K562 (cell line): ENCODE measurements around the gene PATJ. TPM values are rescaled to one million over a fixed set of nuclear protein-coding genes. Genes with fewer than 3 reads are reported as not detected.

Experiments used
- ATF4 ChIP-seq: fragments of 450-650 bp; formaldehyde crosslinking; IDR thresholded peaks from 2 replicates; pipeline ENCODE4 v1.4.0; 2022; ENCODE audit warnings: mild to moderate bottlenecking, moderate library complexity
- CREM ChIP-seq: IDR thresholded peaks from 2 replicates; pipeline ENCODE4 v1.6.1; 2014; ENCODE audit warnings: antibody characterized with exemption, low read depth
- E2F8 ChIP-seq: fragments of 450-650 bp; IDR thresholded peaks from 2 replicates; pipeline ENCODE4 v1.7.1; 2018; ENCODE audit warnings: mild to moderate bottlenecking, low read depth; ENCODE audit not compliant: partially characterized antibody
- HDAC2 ChIP-seq: fragments of 450-650 bp; IDR thresholded peaks from 2 replicates; pipeline ENCODE4 v1.6.1; 2016; ENCODE audit warnings: mild to moderate bottlenecking
- HDAC3 ChIP-seq: fragments of 450-650 bp; IDR thresholded peaks from 2 replicates; pipeline ENCODE4 v1.6.1; 2018; ENCODE audit warnings: borderline replicate concordance, mild to moderate bottlenecking, moderate library complexity; ENCODE audit not compliant: partially characterized antibody
- KDM1A ChIP-seq, 2 experiments: fragments of 450-650 bp; IDR thresholded peaks; 2 replicates each; pipeline ENCODE4 v1.6.1; 2016; ENCODE audit warnings: mild to moderate bottlenecking in 2 of 2
- MAZ ChIP-seq, 2 experiments: fragments of 450-650 bp in 1 of 2; sonication (generic) in 1 of 2; formaldehyde crosslinking; IDR thresholded peaks in 1 of 2; conservative IDR thresholded peaks in 1 of 2; 2 replicates each; pipeline versions ENCODE4 v1.4.0 to v1.5.0; 2020; ENCODE audit warnings: mild to moderate bottlenecking in 1 of 2, missing genetic modification reagents in 1 of 2
- NR2C2 ChIP-seq, 2 experiments: fragments of 200-800 bp in 1 of 2; sonication (Bioruptor generic) in 1 of 2; sonication (generic) in 1 of 2; formaldehyde crosslinking in 1 of 2; IDR thresholded peaks; 2 replicates each; pipeline versions ENCODE4 v1.6.1 to v1.8.0; 2016 to 2022; ENCODE audit warnings: mild to moderate bottlenecking in 1 of 2, missing compliant biosample characterization in 1 of 2, missing genetic modification characterization in 1 of 2, missing genetic modification reagents in 1 of 2
- PYGO2 ChIP-seq: fragments of 450-650 bp; IDR thresholded peaks from 2 replicates; pipeline ENCODE4 v1.6.1; 2016; ENCODE audit warnings: mild to moderate bottlenecking, missing genetic modification characterization, moderate library complexity, missing compliant biosample characterization
- SNIP1 ChIP-seq: fragments of 450-650 bp; IDR thresholded peaks from 2 replicates; pipeline ENCODE4 v1.7.1; 2017; ENCODE audit warnings: low read depth, mild to moderate bottlenecking
- THRB ChIP-seq: fragments of 450-650 bp; formaldehyde crosslinking; conservative IDR thresholded peaks from 2 replicates; pipeline ENCODE4 v1.4.0; 2022; ENCODE audit warnings: mild to moderate bottlenecking, missing genetic modification characterization
- ZBTB17 ChIP-seq: fragments of 450-650 bp; formaldehyde crosslinking; IDR thresholded peaks from 2 replicates; pipeline ENCODE4 v1.4.0; 2020; ENCODE audit warnings: mild to moderate bottlenecking
- ZBTB43 ChIP-seq: sonication (generic); formaldehyde crosslinking; IDR thresholded peaks from 2 replicates; pipeline ENCODE4 v1.8.0; 2023; ENCODE audit warnings: mild to moderate bottlenecking, missing genetic modification reagents
- ZNF224 ChIP-seq: sonication (generic); formaldehyde crosslinking; IDR thresholded peaks from 2 replicates; pipeline ENCODE4 v1.8.0; 2022; ENCODE audit warnings: mild to moderate bottlenecking, missing genetic modification reagents
- ZNF324 ChIP-seq: fragments of 250-450 bp; sonication (Bioruptor Pico); IDR thresholded peaks from 2 replicates; pipeline ENCODE4 v1.4.0; 2020; ENCODE audit warnings: mild to moderate bottlenecking
- ZNF707 ChIP-seq: fragments of 250-450 bp; sonication (Bioruptor Pico); conservative IDR thresholded peaks from 2 replicates; pipeline ENCODE4 v1.8.0; 2022; ENCODE audit warnings: inconsistent platforms, mild to moderate bottlenecking, moderate library complexity
- polyA plus RNA-seq, 8 experiments: library from polyadenylated mRNA; depleted of rRNA in 4 of 8; stranded (reverse) in 5 of 8; unstranded in 3 of 8; fragments of >200 nt; fragmentation: Nextera tagmentation in 2 of 8; fragmentation: Illumina TruSeq in 1 of 8; extraction: Ambion mirVana in 2 of 8; extraction: Trizol in 1 of 8; gene quantifications; 2 replicates each; pipeline versions ENCODE4 v1.2.1 to v1.2.3, GENCODE V29; 2011 to 2014; ENCODE audit warnings: inconsistent platforms in 1 of 8, missing spikeins in 1 of 8
- total RNA-seq, 7 experiments: library from RNA; depleted of rRNA in 6 of 7; stranded (reverse); fragments of >200 nt in 6 of 7; fragmentation: Illumina TruSeq in 2 of 7; extraction: Trizol in 2 of 7; gene quantifications; 2 replicates each; pipeline versions ENCODE4 v1.2.1 to v1.2.3, GENCODE V29; 2011 to 2021; ENCODE audit warnings: low replicate concordance in 1 of 7

Gene PATJ
- total and polyA plus RNA-seq, 9 of the 15 experiments (the other 6 are each of a cell fraction or from before 2014, with no cell fraction given) = 0.22 TPM; not detected in 8

GRCh38 chr1:61724813-61725694 lies 17.2 kb upstream of the PATJ start, which contains the start of gene TM2D1 (continued):
- TF ChIP-seq E2F8 (peak; percentile 63), CREM (peak; percentile 83), ZNF324 (CRISPR knock-in tag) (no peak), HDAC2 (peak; percentile 67; the same call in 1 of the 2 replicates), THRB (CRISPR knock-in tag) (0 out of 2 replicates have a peak, but pooled peaks have one; percentile 54), ZBTB17 (CRISPR knock-in tag) (no peak; the same call in 1 of the 2 replicates), PYGO2 (no peak), HDAC3 (no peak), ZBTB43 (CRISPR knock-in tag) (no peak), ATF4 (CRISPR knock-in tag) (no peak), ZNF707 (CRISPR knock-in tag) (no peak), SNIP1 (peak; percentile 70; the same call in 1 of the 2 replicates), MAZ (CRISPR knock-in tag; conservative IDR thresholded peaks at IDR 0.05 in 1 of 2, IDR thresholded peaks at IDR 0.05 in 1 of 2) (peak; percentile 87 to 90), NR2C2 (CRISPR knock-in tag; IDR thresholded peaks at IDR 0.05) (no peak), NR2C2 (tag; IDR thresholded peaks at IDR 0.05) (peak; percentile 84), ZNF224 (CRISPR knock-in tag) (peak; percentile 60; the same call in 1 of the 2 replicates), KDM1A (IDR thresholded peaks at IDR 0.05) (peak; percentile 78 to 86)
